Diencephalon (tissue), 1 donor: ENCODE data around the gene FKBP8. TPM values are rescaled to one million over a fixed set of nuclear protein-coding genes. Genes with fewer than 3 reads are reported as not detected.

Experiments used
- total RNA-seq: library from RNA; depleted of rRNA; stranded (reverse); fragments of >200 nt; gene quantifications from one replicate; pipeline ENCODE4 v1.2.3, GENCODE V29; 2014

Gene FKBP8
- 171 TPM for total RNA-seq

GRCh38 chr19:18542941-18543813 is at the start of gene FKBP8:
TSS of gene FKBP8 (minus strand) at chr19:18543573. CDS start at chr19:18541970, 1,603 bp downstream.

GRCh38 chr19:18588611-18589379 is 45.4 kb upstream of the FKBP8 start, which contains the start of gene REX1BD:
TSS of gene REX1BD (plus strand) at chr19:18588798. CDS start at chr19:18588802, 4 bp downstream.

GRCh38 chr19:18571564-18572344 is 28.4 kb upstream of the FKBP8 start, which contains the start of gene UBA52:
TSS of gene UBA52 (plus strand) at chr19:18571857. CDS start at chr19:18573301, 1,444 bp downstream.

GRCh38 chr19:18557411-18558201 is 14.2 kb upstream of the FKBP8 start, which contains the start of gene KXD1:
TSS of gene KXD1 (plus strand) at chr19:18557870. CDS start at chr19:18562057, 4,187 bp downstream.

GRCh38 chr19:18521692-18522123 is 21.7 kb downstream of the FKBP8 start, which contains the start of gene ELL:
TSS of gene ELL (minus strand) at chr19:18522070. CDS start at chr19:18522055, 15 bp downstream.

Other genes starting within 250 kb of the FKBP8 start
- gene LSM4, start 220.5 kb downstream of the FKBP8 start, total RNA-seq = 79.8 TPM
- 16.1 TPM for gene PGPEP1, start 203.0 kb downstream of the FKBP8 start, total RNA-seq
- gene GDF15, start 157.4 kb downstream of the FKBP8 start, total RNA-seq = 0.46 TPM
- gene LRRC25, start 146.0 kb downstream of the FKBP8 start, total RNA-seq = 1.2 TPM
- gene SSBP4, start 124.2 kb downstream of the FKBP8 start, total RNA-seq = 51.9 TPM
- gene ISYNA1, start 105.4 kb downstream of the FKBP8 start, total RNA-seq = 75.4 TPM
- 9.2 TPM for gene ELL, start 21.5 kb downstream of the FKBP8 start, total RNA-seq
- gene KXD1, start 14.3 kb upstream of the FKBP8 start, total RNA-seq = 25.8 TPM
- 632 TPM for gene UBA52, start 28.3 kb upstream of the FKBP8 start, total RNA-seq
- 20.8 TPM for gene REX1BD, start 45.2 kb upstream of the FKBP8 start, total RNA-seq
- 3.0 TPM for gene CRLF1, start 63.2 kb upstream of the FKBP8 start, total RNA-seq
- gene TMEM59L, start 69.3 kb upstream of the FKBP8 start, total RNA-seq = 90.2 TPM
- gene KLHL26, start 93.5 kb upstream of the FKBP8 start, total RNA-seq = 8.3 TPM
- 11.8 TPM for gene CRTC1, start 140.1 kb upstream of the FKBP8 start, total RNA-seq
- not detected for gene COMP, start 247.7 kb upstream of the FKBP8 start, total RNA-seq